ENCODE data around the gene AK4.
"Not testable (repeated sequence)": the region's sequence is repeated elsewhere in the genome, so short reads cannot be mapped to it uniquely, and the experiment has no call there.

Gene AK4

GRCh38 chr1:65150583-65151263, 2.7 kb downstream of the AK4 start:
- DNase-seq = peak in 2 of 14 donors; percentile 10 to 91

GRCh38 chr1:65151641-65152040, 3.6 kb downstream of the AK4 start:
- no peak for DNase-seq

- DNase-seq = no peak
These were observed 5.6 kb downstream of the AK4 start for GRCh38 chr1:65153635-65154034.

- no peak for DNase-seq
These were observed 9.0 kb downstream of the AK4 start for GRCh38 chr1:65156910-65157545.

GRCh38 chr1:65157546-65157941, 9.5 kb downstream of the AK4 start:
- no peak for DNase-seq

GRCh38 chr1:65159291-65159688, 11.3 kb downstream of the AK4 start:
- not testable (repeated sequence) for DNase-seq

GRCh38 chr1:65159801-65160523, 12.0 kb downstream of the AK4 start:
- DNase-seq = no peak

GRCh38 chr1:65163201-65163805, 15.3 kb downstream of the AK4 start:
- no peak for DNase-seq

GRCh38 chr1:65164101-65164500, 16.1 kb downstream of the AK4 start:
- not testable (repeated sequence) for DNase-seq

GRCh38 chr1:65164633-65165032, 16.6 kb downstream of the AK4 start:
- DNase-seq = no peak

GRCh38 chr1:65165269-65165993, 17.4 kb downstream of the AK4 start:
- DNase-seq = no peak

GRCh38 chr1:65166572-65167305, 18.7 kb downstream of the AK4 start:
- no peak for DNase-seq

GRCh38 chr1:65167586-65168242, 19.7 kb downstream of the AK4 start:
- no peak for DNase-seq

- no peak for DNase-seq
These were observed 20.9 kb downstream of the AK4 start for GRCh38 chr1:65168867-65169266.

GRCh38 chr1:65170511-65171142, 22.6 kb downstream of the AK4 start:
- DNase-seq = peak in 1 of 14 donors; percentile 43

GRCh38 chr1:65172936-65173690, 25.1 kb downstream of the AK4 start:
- DNase-seq = no peak

- DNase-seq = peak in 3 of 14 donors; percentile 7 to 13 (median 8)
These were observed 26.6 kb downstream of the AK4 start for GRCh38 chr1:65174585-65174984.

- DNase-seq = peak in 8 of 14 donors; percentile 15 to 99 (median 20)
These were observed 27.4 kb downstream of the AK4 start for GRCh38 chr1:65175171-65176055.

- peak in 1 of 14 donors; percentile 90 for DNase-seq
These were observed 28.1 kb downstream of the AK4 start for GRCh38 chr1:65176056-65176450.
